Esophagus squamous epithelium (tissue), 5 donors: ENCODE results near the gene FDXR. TPM values are rescaled to one million over a fixed set of nuclear protein-coding genes. Genes with fewer than 3 reads are reported as not detected.
"Not testable (repeated sequence)": the region's sequence is repeated elsewhere in the genome, so short reads cannot be mapped to it uniquely, and the experiment has no call there.

Source experiments
- DNase-seq: peaks from one replicate; lab custom pipeline; 2025; lab: John Stamatoyannopoulos, UW
- H3K27ac ChIP-seq, 4 donors: fragments of 200-600 bp; sonication (generic); one replicate each; pipeline ENCODE4 v1.5.1; 2016 to 2019; ENCODE audit warnings: mild to moderate bottlenecking in 1 of 4
- H3K27me3 ChIP-seq, 4 donors: fragments of 200-600 bp; sonication (generic); 1 replicate in 3 of 4; 2 replicates in 1 of 4; pipeline versions ENCODE4 v1.5.1 to v1.6.0; 2017 to 2021; ENCODE audit warnings: antibody characterized with exemption in 1 of 4
- H3K36me3 ChIP-seq, 3 donors: fragments of 200-600 bp; sonication (generic); one replicate each; pipeline ENCODE4 v1.5.1; 2016 to 2019
- H3K4me1 ChIP-seq, 3 donors: fragments of 200-600 bp; sonication (generic); one replicate each; pipeline ENCODE4 v1.5.1; 2017 to 2019
- H3K4me3 ChIP-seq, 4 donors: fragments of 200-600 bp; sonication (generic); 1 replicate in 3 of 4; 2 replicates in 1 of 4; pipeline ENCODE4 v1.5.1; 2016 to 2019; ENCODE audit warnings: mild to moderate bottlenecking in 2 of 4, moderate library complexity in 1 of 4
- H3K9me3 ChIP-seq, 3 donors: fragments of 200-600 bp; sonication (generic); one replicate each; pipeline ENCODE4 v1.5.1; 2016 to 2019
- CTCF ChIP-seq, 6 experiments: fragments of 450-650 bp in 4 of 6; fragments of 200-600 bp in 2 of 6; sonication (generic) in 2 of 6; IDR thresholded peaks; one replicate each; pipeline ENCODE4 v1.5.1; 2016 to 2019; ENCODE audit warnings: antibody characterized with exemption in 6 of 6, mild to moderate bottlenecking in 4 of 6, moderate library complexity in 4 of 6
- POLR2A ChIP-seq, 4 donors: fragments of 450-650 bp; IDR thresholded peaks; one replicate each; pipeline ENCODE4 v1.6.1; 2017; ENCODE audit warnings: antibody characterized with exemption in 4 of 4, mild to moderate bottlenecking in 4 of 4, moderate library complexity in 3 of 4
- WGBS, 2 donors: methylation state at CpG; one replicate each; pipeline ENCODE4 v1.1.5; 2018; 5-methylcytosine and 5-hydroxymethylcytosine counted together
- intact Hi-C: fragments of 100-400 bp; cut with DNase I; formaldehyde crosslinking; loops from one replicate; pipeline ENCODE4 v1.15.0; 2022
- total RNA-seq, 4 donors: library from RNA; depleted of rRNA; stranded (reverse); fragments of >200 nt; gene quantifications; one replicate each; pipeline ENCODE4 v1.1.0, GENCODE V29; 2016
- donor health status: DM: yes; HTN: yes; CAD: no.

The FDXR gene
- total RNA-seq, 4 donors from 2014 or later = 24.4 to 46.4 (median 32.4) TPM

DNA sequence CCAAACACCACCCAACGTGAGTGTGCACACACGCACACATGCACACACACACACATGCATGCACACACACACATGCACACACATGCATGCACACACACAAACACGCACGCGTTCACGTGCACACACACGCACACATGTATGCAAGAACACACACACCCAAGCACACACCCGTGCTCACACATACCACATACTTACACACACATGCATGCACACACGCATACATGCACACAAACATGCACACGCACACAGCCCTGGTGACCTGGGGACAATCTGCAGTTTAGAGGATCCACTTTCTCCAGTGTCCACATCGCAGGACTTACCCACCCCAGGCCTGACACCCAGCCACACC lies 44.0 kb upstream of the FDXR start:
- H3K9me3 ChIP-seq = no peaks in the 10 kb centered on the region
- H3K36me3 ChIP-seq = no peaks in the 10 kb centered on the region
- no peak for DNase-seq
- TF ChIP-seq POLR2A (IDR thresholded peaks at IDR 0.05) = no peak
- no peak for TF ChIP-seq CTCF (IDR thresholded peaks at IDR 0.05)
- H3K4me1 ChIP-seq = peaks cover 6 to 19% (median 12%) of the 10 kb centered on the region in 3 donors
- H3K27ac ChIP-seq = no peak overlapping the region
- intact Hi-C loops = no loop called here
- H3K4me3 ChIP-seq = no peak overlapping the region
- WGBS, 2 donors = 92 to 96% methylated on average over 4 to 11 of the region's 11 CpGs
- H3K27me3 ChIP-seq = peaks cover 0 to 48% (median 0%) of the 10 kb centered on the region in 4 donors

GRCh38 chr17:74916136-74916850 lies 43.5 kb upstream of the FDXR start:
- Histone ChIP-seq H3K9me3 (no peaks in the 10 kb centered on the region), H3K27me3 (peaks cover 0 to 42% (median 0%) of the 10 kb centered on the region in 4 donors), H3K4me1 (peaks cover 3 to 13% (median 7%) of the 10 kb centered on the region in 3 donors), H3K4me3 (no peak overlapping the region), H3K27ac (no peak overlapping the region), H3K36me3 (no peaks in the 10 kb centered on the region)
- no peak for DNase-seq
- 78 to 82% methylated on average over 6 to 7 of the region's 13 CpGs for WGBS, 2 donors
- TF ChIP-seq CTCF (IDR thresholded peaks at IDR 0.05) (no peak), POLR2A (IDR thresholded peaks at IDR 0.05) (no peak)
- intact Hi-C loops = no loop called here

DNA sequence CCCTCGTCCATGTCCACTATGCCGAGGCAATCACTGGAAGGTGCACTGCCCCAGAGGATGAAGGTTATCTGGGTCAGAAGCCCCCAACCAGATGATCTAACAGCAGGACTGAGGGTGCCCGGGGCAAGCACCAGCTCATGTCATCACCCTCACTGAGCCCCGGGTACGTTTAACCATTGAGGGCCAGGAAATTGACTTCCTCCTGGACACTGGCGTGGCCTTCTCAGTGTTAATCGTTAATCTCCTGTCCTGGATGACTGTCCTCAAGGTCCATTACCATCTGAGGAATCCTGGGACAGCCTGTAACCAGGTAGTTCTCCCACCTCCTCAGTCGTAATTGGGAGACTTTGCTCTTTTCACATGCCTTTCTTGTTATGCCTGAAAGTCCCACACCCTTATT lies 38.6 kb upstream of the FDXR start:
- WGBS, 2 donors = 84 to 86% methylated on average over 1 to 7 of the region's 8 CpGs
- H3K27me3 ChIP-seq = not testable (repeated sequence)

DNA sequence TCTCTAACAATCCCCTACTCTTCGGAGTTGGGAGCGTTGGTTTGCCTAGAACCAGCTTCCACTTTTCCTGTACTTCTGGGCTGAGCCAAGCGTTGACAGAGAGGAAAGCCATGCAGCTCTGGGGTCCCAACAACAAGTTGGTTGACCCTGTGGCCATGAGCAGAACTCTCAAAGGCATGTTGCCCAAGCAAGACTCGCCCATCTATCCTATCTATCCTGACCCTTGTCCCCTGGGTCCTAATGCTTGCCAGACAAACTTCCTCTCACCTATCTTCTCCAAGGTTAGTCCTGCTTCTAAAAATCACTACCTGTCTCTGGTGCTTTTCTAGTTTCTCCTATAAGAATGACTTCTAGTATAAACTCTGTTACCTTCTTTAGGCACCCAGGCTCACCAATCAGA lies 36.3 kb upstream of the FDXR start:
- H3K36me3 ChIP-seq, intact Hi-C loops, H3K27ac ChIP-seq, DNase-seq, H3K4me3 ChIP-seq, H3K9me3 ChIP-seq: not testable (repeated sequence)
- H3K27me3 ChIP-seq = peaks cover 0 to 16% (median 0%) of the 10 kb centered on the region in 4 donors
- H3K4me1 ChIP-seq = peaks cover 6 to 26% (median 15%) of the 10 kb centered on the region in 3 donors
- 56 to 68% methylated on average over 2 to 4 of the region's 4 CpGs for WGBS, 2 donors

More for the DNA sequence above, 38.6 kb upstream of the FDXR start:
- H3K27ac ChIP-seq, DNase-seq, H3K9me3 ChIP-seq, H3K4me3 ChIP-seq, intact Hi-C loops, H3K36me3 ChIP-seq: not testable (repeated sequence)
- H3K4me1 ChIP-seq = peaks cover 6 to 26% (median 15%) of the 10 kb centered on the region in 3 donors

DNA sequence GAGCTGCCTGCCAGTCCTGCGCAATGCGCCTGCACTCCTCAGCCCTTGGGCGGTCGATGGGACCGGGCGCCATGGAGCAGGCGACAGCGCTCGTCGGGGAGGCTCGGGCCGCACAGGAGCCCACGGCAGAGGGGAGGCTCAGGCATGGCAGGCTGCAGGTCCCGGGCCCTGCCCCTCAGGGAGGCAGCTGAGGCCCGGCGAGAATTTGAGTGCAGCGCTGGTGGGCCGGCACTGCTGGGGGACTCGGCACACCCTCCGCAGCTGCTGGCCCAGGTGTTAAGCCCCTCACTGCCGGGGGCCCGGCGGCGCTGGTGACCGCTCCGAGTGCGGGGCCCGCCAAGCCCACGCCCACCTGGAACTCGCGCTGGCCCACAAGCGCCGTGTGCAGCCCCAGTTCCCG lies 34.2 kb upstream of the FDXR start:
- DNase-seq = no peak
- WGBS, 2 donors = 95% methylated on average over 4 of the region's 34 CpGs; no CpG with 5 or more reads in 1 of the 2 donors

DNA sequence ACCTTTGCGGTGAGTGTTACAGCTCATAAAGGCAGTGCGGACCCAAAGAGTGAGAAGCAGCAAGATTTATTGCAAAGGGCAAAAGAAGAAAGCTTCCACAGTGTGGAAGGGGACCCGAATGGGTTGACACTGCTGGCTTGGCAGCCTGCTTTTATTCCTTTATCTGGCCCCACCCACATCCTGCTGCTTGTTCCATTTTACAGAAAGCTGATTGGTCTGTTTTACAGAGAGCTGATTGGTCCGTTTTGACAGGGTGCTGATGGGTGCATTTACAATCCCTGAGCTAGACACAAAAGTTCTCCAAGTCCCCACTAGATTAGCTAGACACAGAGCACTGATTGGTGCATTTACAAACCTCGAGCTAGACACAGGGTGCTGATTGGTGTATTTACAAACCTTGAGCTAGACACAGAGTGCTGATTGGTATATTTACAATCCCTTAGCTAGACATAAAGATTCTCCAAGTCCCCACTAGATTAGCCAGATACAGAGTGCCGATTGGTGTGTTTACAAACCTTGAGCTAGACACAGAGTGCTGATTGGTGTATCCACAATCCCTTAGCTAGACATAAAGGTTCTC lies 33.5 kb upstream of the FDXR start:
- WGBS, 2 donors = 71 to 74% methylated on average over 5 to 6 of the region's 6 CpGs
- H3K4me3 ChIP-seq, H3K27ac ChIP-seq, intact Hi-C loops, H3K36me3 ChIP-seq, DNase-seq, H3K9me3 ChIP-seq: not testable (repeated sequence)
- peaks cover 6 to 26% (median 15%) of the 10 kb centered on the region in 3 donors for H3K4me1 ChIP-seq
- H3K27me3 ChIP-seq = peaks cover 0 to 40% (median 0%) of the 10 kb centered on the region in 4 donors

More for the DNA sequence above, 34.2 kb upstream of the FDXR start:
- Histone ChIP-seq H3K4me1 (peaks cover 6 to 26% (median 15%) of the 10 kb centered on the region in 3 donors), H3K27ac (no peak overlapping the region), H3K27me3 (peaks cover 0 to 35% (median 0%) of the 10 kb centered on the region in 4 donors), H3K9me3 (no peaks in the 10 kb centered on the region), H3K36me3 (no peaks in the 10 kb centered on the region), H3K4me3 (no peak overlapping the region)
- intact Hi-C loops = no loop called here
- TF ChIP-seq POLR2A (IDR thresholded peaks at IDR 0.05) (no peak), CTCF (IDR thresholded peaks at IDR 0.05) (no peak)
